PC-9 (cell line): ENCODE measurements around the gene GRK2.

ENCODE experiments used
- CTCF ChIP-seq: fragments of 200-600 bp; sonication (generic); conservative IDR thresholded peaks from 2 replicates; pipeline ENCODE4 v1.6.1; 2017; ENCODE audit warnings: mixed run types, antibody characterized with exemption, mild to moderate bottlenecking, moderate library complexity
- EZH2 ChIP-seq: fragments of 200-600 bp; sonication (generic); IDR thresholded peaks from 2 replicates; pipeline ENCODE4 v1.8.0; 2017; ENCODE audit warnings: antibody characterized with exemption, low read depth

- no peak for TF ChIP-seq EZH2
- no peak for TF ChIP-seq CTCF
These were observed 7.2 kb downstream of the GRK2 start for GRCh38 chr11:67273260-67273990.
